GM12864 (cell line): ENCODE results near the gene CCDC61.

Experiments
- DNase-seq: peaks from one replicate; pipeline ENCODE4 v3.0.0-alpha.2; 2011; ENCODE audit warnings: low read depth
- H3K4me3 ChIP-seq: 2 replicates; pipeline ENCODE4 v1.5.1; 2011; ENCODE audit warnings: mild to moderate bottlenecking, low read depth, low read length, control low read depth
- CTCF ChIP-seq: IDR thresholded peaks from 2 replicates; pipeline ENCODE4 v1.5.1; 2011; ENCODE audit warnings: low read depth, mild to moderate bottlenecking, moderate library complexity, low read length, control low read depth, inconsistent platforms; ENCODE audit errors: missing control alignments

CCDC61 gene

DNA sequence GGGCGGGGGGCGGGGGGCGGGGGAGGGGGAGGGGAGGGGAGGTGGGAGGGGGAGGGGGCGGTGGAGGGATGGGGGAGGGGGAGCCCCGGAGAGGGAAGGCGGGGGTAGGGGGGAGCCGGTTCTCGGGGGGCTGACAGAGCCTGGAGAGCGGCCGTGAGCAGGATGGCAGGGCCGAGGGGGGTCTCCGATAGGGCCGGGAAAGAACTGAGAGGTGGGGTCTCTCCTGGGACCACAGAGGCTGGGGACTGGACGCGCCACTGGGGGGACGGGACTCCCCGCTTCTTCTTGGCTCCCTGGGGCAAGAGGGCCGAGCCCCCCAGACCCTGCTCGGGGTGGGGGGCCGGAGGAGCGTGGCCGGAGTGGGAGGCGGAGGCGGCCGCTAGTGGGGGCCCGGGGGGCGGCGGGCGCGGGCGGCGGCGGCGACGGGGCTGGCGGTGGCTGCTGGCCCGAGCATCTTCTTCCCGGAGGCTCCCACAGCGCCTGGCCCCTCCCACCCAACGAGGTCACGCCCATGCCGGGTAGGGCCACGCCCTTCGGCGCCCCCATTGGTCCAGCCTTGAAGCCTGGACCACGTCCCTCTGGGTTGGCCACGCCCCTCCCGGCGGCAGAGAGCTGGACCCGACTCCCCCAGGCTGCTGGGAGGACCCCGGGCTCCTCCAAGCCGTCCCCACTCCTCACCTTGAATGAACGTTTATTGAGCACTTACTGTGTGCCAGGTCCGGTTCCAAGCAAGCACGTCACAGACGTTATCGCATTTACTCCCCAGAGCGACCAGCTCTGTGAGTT, 21.5 kb upstream of the CCDC61 start, which contains the start of gene NOVA2:
TSS of gene NOVA2 (minus strand) at position 313 of the 786 bp plus-strand sequence. CDS start 514 bp downstream, outside the sequence.
- TF ChIP-seq CTCF, result no peak

DNA sequence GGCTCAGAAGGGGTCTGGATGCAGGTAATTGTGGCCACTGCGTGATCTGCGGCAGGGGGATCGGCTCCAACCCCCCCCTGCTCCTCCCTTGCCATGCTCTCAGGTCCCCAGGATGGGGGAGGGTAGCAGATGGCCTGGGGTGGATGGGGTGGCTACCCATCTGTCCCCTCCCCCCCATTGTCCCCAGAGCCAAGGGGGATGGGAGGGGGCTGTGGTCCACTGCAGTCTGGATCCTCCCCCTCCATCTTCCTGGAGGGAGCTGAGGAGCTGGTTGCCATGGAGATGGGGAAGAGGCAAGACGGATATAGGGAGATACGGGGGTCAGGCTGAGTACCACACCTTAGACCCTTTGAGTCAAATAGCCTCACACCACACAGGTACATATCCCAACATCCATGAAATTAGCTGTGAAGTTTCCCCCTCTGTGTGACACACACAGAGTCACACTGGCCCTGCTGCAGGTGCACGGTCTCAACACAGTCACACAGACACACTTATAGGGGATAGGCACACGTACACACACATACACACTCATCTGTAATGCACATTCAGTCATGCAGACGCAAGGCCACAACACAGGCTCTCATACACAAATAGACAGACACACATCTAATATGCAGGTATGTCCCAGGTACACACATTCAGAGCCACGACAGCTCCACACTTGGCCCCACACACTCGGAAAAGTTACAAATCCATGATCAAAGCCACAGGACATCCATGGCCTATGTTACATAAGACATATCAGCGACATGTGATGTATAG, 19.8 kb upstream of the CCDC61 start:
- no peak for DNase-seq
- no peak for TF ChIP-seq CTCF
- no peak overlapping the region for H3K4me3 ChIP-seq

More for the DNA sequence above, 21.5 kb upstream of the CCDC61 start, which contains the start of gene NOVA2:
- no peak within 1 kb of the TSS for H3K4me3 ChIP-seq
- DNase-seq, result no peak

- TF ChIP-seq CTCF, result no peak
- no peak overlapping the region for H3K4me3 ChIP-seq
- DNase-seq, result no peak
These were observed 19.1 kb upstream of the CCDC61 start for GRCh38 chr19:45976178-45976577.

DNA sequence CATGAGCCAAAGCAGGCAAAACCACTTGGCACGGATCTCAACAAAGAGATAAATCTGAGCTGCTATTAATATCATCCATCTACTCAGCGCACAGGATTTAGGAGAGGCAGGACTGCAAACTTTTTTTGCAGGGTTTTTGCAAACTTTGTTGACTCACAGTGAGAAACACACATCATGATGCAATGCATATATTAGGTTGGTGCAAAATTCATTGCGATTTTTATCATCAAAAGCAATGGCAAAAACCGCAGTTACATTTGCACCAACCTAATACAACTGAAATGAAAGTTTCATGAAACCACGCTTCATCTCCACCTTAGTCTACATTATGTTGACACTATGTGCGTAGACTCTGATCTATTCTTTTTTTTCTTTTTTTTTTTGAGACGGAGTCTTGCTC, 17.1 kb upstream of the CCDC61 start:
- no peak overlapping the region for H3K4me3 ChIP-seq
- DNase-seq, result no peak
- TF ChIP-seq CTCF, result no peak

GRCh38 chr19:45981350-45981749, 13.9 kb upstream of the CCDC61 start:
- DNase-seq, result no peak
- TF ChIP-seq CTCF, result no peak
- no peak overlapping the region for H3K4me3 ChIP-seq

GRCh38 chr19:45985321-45985720, 9.9 kb upstream of the CCDC61 start:
- no peak overlapping the region for H3K4me3 ChIP-seq
- no peak for DNase-seq
- TF ChIP-seq CTCF, result no peak
